ENCODE measurements around the gene KDM3B. TPM values are rescaled to one million over a fixed set of nuclear protein-coding genes. Genes with fewer than 3 reads are reported as not detected.

The KDM3B gene
- total RNA-seq, 1 experiment from 2014 or later = 89.2 TPM

GRCh38 chr5:138438724-138439476, 86.4 kb downstream of the KDM3B start, which contains the start of gene REEP2:
Gene REEP2 (plus strand): TSS chr5:138439057. CDS start chr5:138439209, 152 bp downstream.
- H3K9ac ChIP-seq (ENCODE audit: extremely low read depth, insufficient read length, low read length) = peak within 1 kb of the TSS; percentile 40
- no peak within 1 kb of the TSS for H3K56ac ChIP-seq (ENCODE audit: insufficient read length, low read depth, low read length)
- TF ChIP-seq CTCF (conservative IDR thresholded peaks at IDR 0.05) = no peak

More at GRCh38 chr5:138438724-138439476, 86.4 kb downstream of the KDM3B start, which contains the start of gene REEP2:
- Mint-ChIP-seq H3K27ac (peak within 1 kb of the TSS; percentile 62 to 78 (median 66); a peak in 5 of 7 replicates), H3K36me3 (ENCODE audit: insufficient read depth in 1 of 3, low read depth in 3 of 3) (peaks cover 10 to 45% (median 35%) of the 10 kb centered on the region in 3 experiments), H3K9me3 (no peaks in the 10 kb centered on the region), H3K4me3 (peak within 1 kb of the TSS; percentile 89 to 94), H3K27me3 (ENCODE audit: low read depth) (no peaks in the 10 kb centered on the region), H3K4me1 (peaks cover 19 to 28% of the 10 kb centered on the region in 2 experiments)
- H3K23ac ChIP-seq (ENCODE audit: insufficient read length, low read depth, low read length) = no peak within 1 kb of the TSS
- H4K91ac ChIP-seq (ENCODE audit: insufficient read length, low read depth, low read length) = no peak within 1 kb of the TSS
- H4K5ac ChIP-seq (ENCODE audit: insufficient read length, low read depth, low read length) = no peak within 1 kb of the TSS
- H3K79me2 ChIP-seq (ENCODE audit: insufficient read depth, low read length) = no peaks in the 10 kb centered on the region
- H3K14ac ChIP-seq (ENCODE audit: insufficient read depth, low read length) = no peak within 1 kb of the TSS; the same call in 1 of the 2 replicates
- peak; percentile 78 for DNase-seq
- H2BK5ac ChIP-seq (ENCODE audit: insufficient read length, low read length) = no peak within 1 kb of the TSS
- no peaks in the 10 kb centered on the region for H3K79me1 ChIP-seq (ENCODE audit: insufficient read depth, low read depth, low read length, poor library complexity, severe bottlenecking)
- peaks cover 5% of the 10 kb centered on the region for H3K23me2 ChIP-seq (ENCODE audit: insufficient read length, low read depth, low read length, poor library complexity, severe bottlenecking)
- H3K4me1 ChIP-seq (ENCODE audit: insufficient read depth, low read length) = peaks cover 4% of the 10 kb centered on the region; the same call in 1 of the 2 replicates
- no peak within 1 kb of the TSS for H3T11ph ChIP-seq (ENCODE audit: low read length)
- H4K20me1 ChIP-seq (ENCODE audit: control insufficient read depth, insufficient read depth, insufficient read length) = no peaks in the 10 kb centered on the region
- no peak within 1 kb of the TSS for H4K8ac ChIP-seq (replicated peaks; ENCODE audit: insufficient read length, low read depth, low read length)
- no peak within 1 kb of the TSS for H2BK15ac ChIP-seq (ENCODE audit: low read depth, low read length)
- no CpG with 5 or more reads among the region's 65 CpGs for WGBS (ENCODE audit: extremely low coverage, insufficient read length, low lambda C conversion rate)
- H3K4me2 ChIP-seq (ENCODE audit: insufficient read depth, insufficient read length, low read length) = peak within 1 kb of the TSS; percentile 82
- no peaks in the 10 kb centered on the region for H3K27me3 ChIP-seq (ENCODE audit: insufficient read depth, low read length)
- H3K4ac ChIP-seq (ENCODE audit: low read depth, low read length) = no peak within 1 kb of the TSS
- peak within 1 kb of the TSS; percentile 59 for H3K18ac ChIP-seq (ENCODE audit: insufficient read length, low read depth, low read length)
- no peak within 1 kb of the TSS for H2AK5ac ChIP-seq (ENCODE audit: insufficient read length, low read length)
- no peaks in the 10 kb centered on the region for H3K9me3 ChIP-seq (ENCODE audit: control insufficient read depth, low read depth, low read length)
- peak within 1 kb of the TSS; percentile 0 for H2AFZ ChIP-seq (ENCODE audit: low read length)
- H2BK12ac ChIP-seq (ENCODE audit: insufficient read length, low read depth, low read length) = no peak within 1 kb of the TSS
- no peak within 1 kb of the TSS for H2BK20ac ChIP-seq (ENCODE audit: low read depth, low read length, poor library complexity, severe bottlenecking)
- no peak within 1 kb of the TSS for H2BK120ac ChIP-seq (ENCODE audit: low read depth, low read length, poor library complexity, severe bottlenecking)
- H3K27ac ChIP-seq (ENCODE audit: insufficient read length, low read depth, low read length) = no peak within 1 kb of the TSS
